Keratinocyte (primary cell): ENCODE data around the gene GALNT3.

Experiments
- CTCF ChIP-seq, 3 experiments: IDR thresholded peaks in 1 of 3; conservative IDR thresholded peaks in 1 of 3; optimal IDR thresholded peaks in 1 of 3; 2 replicates in 2 of 3; 3 replicates in 1 of 3; pipeline versions ENCODE3 to v1.5.1; 2011; ENCODE audit warnings: low read length in 3 of 3, mild to moderate bottlenecking in 3 of 3, moderate library complexity in 2 of 3, control low read depth in 1 of 3, inconsistent platforms in 1 of 3; ENCODE audit not compliant: insufficient read depth in 2 of 3; ENCODE audit errors: extremely low read depth in 1 of 3
- EZH2 ChIP-seq: IDR thresholded peaks from one replicate; pipeline ENCODE4 v1.6.1; 2012; ENCODE audit warnings: inconsistent platforms, mild to moderate bottlenecking, low read length, moderate library complexity

GRCh38 chr2:165795011-165795410 is 964 bp upstream of the GALNT3 start:
- TF ChIP-seq CTCF (optimal IDR thresholded peaks at IDR 0.05 in 1 of 3, IDR thresholded peaks at IDR 0.05 in 1 of 3, conservative IDR thresholded peaks at IDR 0.05 in 1 of 3; ENCODE audit: extremely low read depth in 1 of 3, insufficient read depth in 2 of 3, low read length in 3 of 3), result no peak
- no peak for TF ChIP-seq EZH2
